Sigmoid colon (tissue), 7 donors: ENCODE results near the gene GRAP2. TPM values are rescaled to one million over a fixed set of nuclear protein-coding genes. Genes with fewer than 3 reads are reported as not detected.

Experiments
- DNase-seq: peaks from one replicate; pipeline ENCODE4 v3.0.0-alpha.2; 2019
- H3K27ac ChIP-seq, 4 donors: fragments of 200-600 bp; sonication (generic); one replicate each; pipeline ENCODE4 v1.5.1; 2016 to 2019; ENCODE audit warnings: mild to moderate bottlenecking in 1 of 4
- H3K27me3 ChIP-seq, 3 donors: fragments of 200-600 bp; sonication (generic); one replicate each; pipeline ENCODE4 v1.5.1; 2019; ENCODE audit warnings: mild to moderate bottlenecking in 1 of 3
- H3K36me3 ChIP-seq, 4 donors: fragments of 200-600 bp; sonication (generic); one replicate each; pipeline ENCODE4 v1.5.1; 2016 to 2019
- H3K4me1 ChIP-seq, 4 donors: fragments of 200-600 bp; sonication (generic); one replicate each; pipeline ENCODE4 v1.5.1; 2017 to 2019
- H3K4me3 ChIP-seq, 4 donors: fragments of 200-600 bp; sonication (generic); one replicate each; pipeline ENCODE4 v1.5.1; 2017 to 2019; ENCODE audit warnings: mild to moderate bottlenecking in 2 of 4, moderate library complexity in 1 of 4
- H3K9me3 ChIP-seq, 4 donors: fragments of 200-600 bp in 3 of 4; sonication (generic) in 3 of 4; one replicate each; pipeline versions ENCODE4 v1.5.1 to v1.6.1; 2013 to 2019
- CTCF ChIP-seq, 4 experiments: fragments of 450-650 bp in 3 of 4; fragments of 200-600 bp in 1 of 4; IDR thresholded peaks; one replicate each; pipeline ENCODE4 v1.5.1; 2016 to 2019; ENCODE audit warnings: antibody characterized with exemption in 4 of 4, mild to moderate bottlenecking in 3 of 4, moderate library complexity in 2 of 4
- EP300 ChIP-seq, 4 donors: sonication (generic); formaldehyde crosslinking; IDR thresholded peaks; one replicate each; pipeline ENCODE4 v1.6.1; 2017; ENCODE audit warnings: antibody characterized with exemption in 4 of 4
- POLR2A ChIP-seq, 2 donors: fragments of 450-650 bp; IDR thresholded peaks; one replicate each; pipeline ENCODE4 v1.6.1; 2016; ENCODE audit warnings: antibody characterized with exemption in 2 of 2, mild to moderate bottlenecking in 2 of 2, moderate library complexity in 2 of 2
- POLR2AphosphoS5 ChIP-seq, 4 donors: sonication (generic); formaldehyde crosslinking; IDR thresholded peaks; one replicate each; pipeline ENCODE4 v1.6.1; 2017; ENCODE audit warnings: antibody characterized with exemption in 4 of 4
- WGBS, 2 donors: extraction: QIAGEN DNeasy Blood & Tissue Kit; methylation state at CpG; one replicate each; pipeline ENCODE4 v1.1.7; 2013; 5-methylcytosine and 5-hydroxymethylcytosine counted together
- intact Hi-C: fragments of 100-400 bp; cut with DNase I; formaldehyde crosslinking; loops from one replicate; pipeline ENCODE4 v1.15.1; 2023
- polyA plus RNA-seq, 3 donors: library from polyadenylated mRNA; stranded (reverse); fragments of 200-250 nt; gene quantifications; one replicate each; pipeline ENCODE4 v1.2.3, GENCODE V29; 2013
- total RNA-seq, 4 donors: library from RNA; depleted of rRNA; stranded (reverse); fragments of >200 nt; gene quantifications; one replicate each; pipeline ENCODE4 v1.1.0, GENCODE V29; 2016
- donor health status: healthy with polysubstance abuse.
- donor health status: Bipolar disorder and iron deficiency.
- donor health status: healthy.

Gene GRAP2
- total and polyA plus RNA-seq, 7 donors, result 0.46 to 9.7 (median 1.4) TPM

GRCh38 chr22:39893526-39893925, 7.4 kb upstream of the GRAP2 start, which contains the start of gene ENTHD1:
Gene ENTHD1 (minus strand): TSS chr22:39893760. CDS start chr22:39887748, 6,012 bp downstream.
- Histone ChIP-seq H3K36me3 (no peaks in the 10 kb centered on the region), H3K4me1 (no peaks in the 10 kb centered on the region), H3K4me3 (no peak within 1 kb of the TSS), H3K27ac (no peak within 1 kb of the TSS), H3K9me3 (no peaks in the 10 kb centered on the region), H3K27me3 (peaks cover 0 to 18% (median 0%) of the 10 kb centered on the region in 3 donors)
- 87 to 92% methylated on average over 20 of the region's 20 CpGs for WGBS, 2 donors
- intact Hi-C loops, result no loop called here
- DNase-seq, result no peak
- TF ChIP-seq EP300 (IDR thresholded peaks at IDR 0.05) (no peak), POLR2A (IDR thresholded peaks at IDR 0.05) (no peak), CTCF (IDR thresholded peaks at IDR 0.05) (no peak)

- Histone ChIP-seq H3K4me1 (no peaks in the 10 kb centered on the region), H3K36me3 (no peaks in the 10 kb centered on the region), H3K9me3 (no peaks in the 10 kb centered on the region), H3K4me3 (no peak overlapping the region), H3K27me3 (peaks cover 0 to 7% (median 0%) of the 10 kb centered on the region in 3 donors), H3K27ac (no peak overlapping the region)
- WGBS, 2 donors, result 72 to 77% methylated on average over 7 of the region's 7 CpGs
- no peak for DNase-seq
- TF ChIP-seq CTCF (IDR thresholded peaks at IDR 0.05) (no peak), EP300 (IDR thresholded peaks at IDR 0.05) (no peak), POLR2A (IDR thresholded peaks at IDR 0.05) (no peak), POLR2AphosphoS5 (IDR thresholded peaks at IDR 0.05) (no peak)
- intact Hi-C loops, result no loop called here
Observed at GRCh38 chr22:39894554-39895092, 6.3 kb upstream of the GRAP2 start.

GRCh38 chr22:39895682-39896081, 5.2 kb upstream of the GRAP2 start:
- no peak overlapping the region for H3K27ac ChIP-seq
- intact Hi-C loops, result no loop called here
- DNase-seq, result no peak
- H3K27me3 ChIP-seq, result peaks cover 0 to 6% (median 0%) of the 10 kb centered on the region in 3 donors
- no peak overlapping the region for H3K4me3 ChIP-seq
- no peaks in the 10 kb centered on the region for H3K36me3 ChIP-seq
- 77 to 84% methylated on average over 1 of the region's 1 CpG for WGBS, 2 donors
- TF ChIP-seq POLR2AphosphoS5 (IDR thresholded peaks at IDR 0.05) (no peak), EP300 (IDR thresholded peaks at IDR 0.05) (no peak), POLR2A (IDR thresholded peaks at IDR 0.05) (no peak), CTCF (IDR thresholded peaks at IDR 0.05) (no peak)
- no peaks in the 10 kb centered on the region for H3K9me3 ChIP-seq
- no peaks in the 10 kb centered on the region for H3K4me1 ChIP-seq

GRCh38 chr22:39896313-39896996, 4.4 kb upstream of the GRAP2 start:
- peaks cover 0 to 6% (median 0%) of the 10 kb centered on the region in 3 donors for H3K27me3 ChIP-seq
- no peaks in the 10 kb centered on the region for H3K9me3 ChIP-seq
- 89 to 91% methylated on average over 6 of the region's 6 CpGs for WGBS, 2 donors
- H3K4me3 ChIP-seq, result no peak overlapping the region
- H3K36me3 ChIP-seq, result no peaks in the 10 kb centered on the region
- TF ChIP-seq POLR2A (IDR thresholded peaks at IDR 0.05), result no peak
- TF ChIP-seq POLR2AphosphoS5 (IDR thresholded peaks at IDR 0.05), result no peak
- no peak for TF ChIP-seq EP300 (IDR thresholded peaks at IDR 0.05)
- no peak for TF ChIP-seq CTCF (IDR thresholded peaks at IDR 0.05)
- DNase-seq, result no peak
- H3K27ac ChIP-seq, result no peak overlapping the region
- intact Hi-C loops, result no loop called here
- H3K4me1 ChIP-seq, result no peaks in the 10 kb centered on the region
